PC-9 (cell line): Measurements from ENCODE around the gene AGRN. TPM values are rescaled to one million over a fixed set of nuclear protein-coding genes. Genes with fewer than 3 reads are reported as not detected.
"Not testable (repeated sequence)": the region's sequence is repeated elsewhere in the genome, so short reads cannot be mapped to it uniquely, and the experiment has no call there.

Source experiments
- BruUV-seq: library from RNA; stranded (reverse); fragments of 400-500 nt; replicated peaks from 2 replicates; lab custom pipeline; 2021; lab: Mats Ljungman, UMichigan
- CTCF ChIA-PET: fragments of 300-600 bp; sonication (Branson Sonifier 250); formaldehyde crosslinking; loops from one replicate; lab custom pipeline; 2022; ENCODE audit warnings: antibody characterized with exemption; lab: Charles Lee
- POLR2A ChIA-PET: fragments of 300-600 bp; sonication (Branson Sonifier 250); formaldehyde crosslinking; loops from one replicate; lab custom pipeline; 2022; ENCODE audit warnings: antibody characterized with exemption; ENCODE audit not compliant: unreplicated experiment; lab: Charles Lee
- DNase-seq, 2 experiments: peaks; one replicate each; pipeline versions ENCODE4 v3.0.0 to v3.0.0-alpha.2; 2015 to 2022; ENCODE audit warnings: mixed read lengths in 1 of 2
- H2AFZ ChIP-seq: fragments of 200-600 bp; sonication (generic); 2 replicates; pipeline ENCODE4 v1.8.1; 2017; ENCODE audit warnings: antibody characterized with exemption
- H3F3A ChIP-seq: fragments of 200-600 bp; sonication (generic); 2 replicates; pipeline ENCODE4 v1.8.1; 2017; ENCODE audit warnings: antibody characterized with exemption, mild to moderate bottlenecking, low read depth; ENCODE audit not compliant: insufficient read depth
- H3K27ac ChIP-seq: fragments of 200-600 bp; sonication (generic); 2 replicates; pipeline ENCODE4 v1.6.1; 2016; ENCODE audit warnings: mixed run types
- H3K27me3 ChIP-seq: fragments of 200-600 bp; sonication (generic); 2 replicates; pipeline ENCODE4 v1.6.1; 2016; ENCODE audit warnings: low read depth, mixed run types; ENCODE audit not compliant: insufficient read depth
- H3K36me3 ChIP-seq: fragments of 200-600 bp; sonication (generic); 2 replicates; pipeline ENCODE4 v1.6.1; 2016; ENCODE audit warnings: low read depth, mixed run types
- H3K4me1 ChIP-seq: fragments of 200-600 bp; sonication (generic); replicated peaks from 2 replicates; pipeline ENCODE4 v1.6.1; 2016; ENCODE audit warnings: mixed run types; ENCODE audit not compliant: insufficient read depth
- H3K4me2 ChIP-seq: fragments of 200-600 bp; sonication (generic); 2 replicates; pipeline ENCODE4 v1.6.1; 2017; ENCODE audit warnings: mixed run types
- H3K4me3 ChIP-seq: fragments of 200-600 bp; sonication (generic); 2 replicates; pipeline ENCODE4 v1.6.1; 2016; ENCODE audit warnings: mixed run types
- H3K79me2 ChIP-seq: fragments of 200-600 bp; sonication (generic); 2 replicates; pipeline ENCODE4 v1.6.1; 2017; ENCODE audit warnings: low read depth, mixed run types
- H3K9me2 ChIP-seq: fragments of 200-600 bp; sonication (generic); 2 replicates; pipeline ENCODE4 v1.8.1; 2017; ENCODE audit warnings: mild to moderate bottlenecking; ENCODE audit not compliant: insufficient read depth
- H3K9me3 ChIP-seq: fragments of 200-600 bp; sonication (generic); 2 replicates; pipeline ENCODE4 v1.8.1; 2016; ENCODE audit warnings: low read depth; ENCODE audit not compliant: insufficient read depth
- H4K20me1 ChIP-seq: fragments of 200-600 bp; sonication (generic); 2 replicates; pipeline ENCODE4 v1.8.1; 2017; ENCODE audit not compliant: insufficient read depth
- CTCF ChIP-seq: fragments of 200-600 bp; sonication (generic); conservative IDR thresholded peaks from 2 replicates; pipeline ENCODE4 v1.6.1; 2017; ENCODE audit warnings: mixed run types, antibody characterized with exemption, mild to moderate bottlenecking, moderate library complexity
- EZH2 ChIP-seq: fragments of 200-600 bp; sonication (generic); IDR thresholded peaks from 2 replicates; pipeline ENCODE4 v1.8.0; 2017; ENCODE audit warnings: antibody characterized with exemption, low read depth
- intact Hi-C: fragments of 100-400 bp; cut with micrococcal nuclease; formaldehyde crosslinking; loops from one replicate; pipeline ENCODE4 v1.10.0; 2022; ENCODE audit not compliant: unreplicated experiment
- total RNA-seq: library from RNA; stranded (reverse); gene quantifications from 2 replicates; pipeline ENCODE4 v1.2.3, GENCODE V29; 2021

The AGRN gene
- total RNA-seq, 1 experiment from 2014 or later: 278 TPM

- Histone ChIP-seq H3K9me3 (no peaks in the 10 kb centered on the region), H3K36me3 (no peaks in the 10 kb centered on the region), H3F3A (peaks cover 28% of the 10 kb centered on the region), H3K4me1 (peaks cover 40% of the 10 kb centered on the region), H3K4me2 (no peak overlapping the region), H4K20me1 (peaks cover 5% of the 10 kb centered on the region; the same call in 1 of the 2 replicates), H2AFZ (no peak overlapping the region), H3K27ac (no peak overlapping the region), H3K79me2 (peaks cover 62% of the 10 kb centered on the region), H3K27me3 (no peaks in the 10 kb centered on the region), H3K9me2 (no peaks in the 10 kb centered on the region), H3K4me3 (no peak overlapping the region)
- TF ChIP-seq CTCF: no peak
- no peak for TF ChIP-seq EZH2
- intact Hi-C loops: loop anchor here (2.0 kb wide), 1 partner anchor 139 kb away; no protein-coding TSS in a partner anchor
- no peak for DNase-seq
- no TSS peak for BruUV-seq
- CTCF ChIA-PET: no interaction called here
- POLR2A ChIA-PET: interaction anchor here (0.5 kb wide), 1 partner anchor 90 kb away, joined by 6 read pairs; the partner anchor contains the start of gene C1orf159
These were observed 5.8 kb downstream of the AGRN start for GRCh38 chr1:1025730-1026129.

GRCh38 chr1:1026599-1027413 is 6.9 kb downstream of the AGRN start:
- intact Hi-C loops: no loop called here
- Histone ChIP-seq H3F3A (peaks cover 18% of the 10 kb centered on the region), H3K4me3 (no peak overlapping the region), H3K9me2 (no peaks in the 10 kb centered on the region), H3K79me2 (peaks cover 51% of the 10 kb centered on the region), H3K4me2 (no peak overlapping the region), H3K27me3 (no peaks in the 10 kb centered on the region), H3K36me3 (no peaks in the 10 kb centered on the region), H3K4me1 (peaks cover 37% of the 10 kb centered on the region), H3K9me3 (no peaks in the 10 kb centered on the region), H2AFZ (no peak overlapping the region), H4K20me1 (peaks cover 12% of the 10 kb centered on the region), H3K27ac (no peak overlapping the region)
- CTCF ChIA-PET: no interaction called here
- TF ChIP-seq CTCF (no peak), EZH2 (no peak)
- POLR2A ChIA-PET: no interaction called here
- no peak for DNase-seq
- no TSS peak for BruUV-seq

GRCh38 chr1:1027791-1028190 is 7.9 kb downstream of the AGRN start:
- Histone ChIP-seq H3K27ac (no peak overlapping the region), H3K9me2 (no peaks in the 10 kb centered on the region), H4K20me1 (peaks cover 19% of the 10 kb centered on the region), H3F3A (peaks cover 13% of the 10 kb centered on the region; the same call in 1 of the 2 replicates), H3K9me3 (no peaks in the 10 kb centered on the region), H3K4me1 (peaks cover 28% of the 10 kb centered on the region), H3K79me2 (peaks cover 41% of the 10 kb centered on the region), H3K4me3 (no peak overlapping the region), H3K4me2 (no peak overlapping the region), H2AFZ (no peak overlapping the region), H3K36me3 (no peaks in the 10 kb centered on the region), H3K27me3 (no peaks in the 10 kb centered on the region)
- CTCF ChIA-PET: no interaction called here
- DNase-seq: no peak
- POLR2A ChIA-PET: interaction anchor here (0.6 kb wide), 1 partner anchor 129 kb away, joined by 3 read pairs; no protein-coding TSS in a partner anchor
- intact Hi-C loops: no loop called here
- TF ChIP-seq CTCF (no peak), EZH2 (no peak)
- BruUV-seq: no TSS peak

GRCh38 chr1:1030867-1031658 is 11.1 kb downstream of the AGRN start:
- H3F3A ChIP-seq, CTCF ChIA-PET, H3K4me2 ChIP-seq, H3K4me1 ChIP-seq, BruUV-seq, H3K9me3 ChIP-seq, DNase-seq, POLR2A ChIA-PET, H3K36me3 ChIP-seq, H3K27ac ChIP-seq, H3K9me2 ChIP-seq, intact Hi-C loops, H3K27me3 ChIP-seq, H2AFZ ChIP-seq, H3K4me3 ChIP-seq: not testable (repeated sequence)
- Histone ChIP-seq H3K79me2 (peaks cover 13% of the 10 kb centered on the region), H4K20me1 (peaks cover 22% of the 10 kb centered on the region)
